Erythroblast (primary cell): ENCODE results near the gene CDCA5.
"Not testable (repeated sequence)": the region's sequence is repeated elsewhere in the genome, so short reads cannot be mapped to it uniquely, and the experiment has no call there.

Experiments
- DNase-seq, 2 experiments: peaks; one replicate each; lab custom pipeline; 2025; lab: John Stamatoyannopoulos, UW
- GATA1 ChIP-seq: IDR thresholded peaks from 2 replicates; pipeline ENCODE4 v1.6.1; 2011; ENCODE audit warnings: low read depth, mild to moderate bottlenecking, control low read depth, low read length, moderate library complexity
- POLR2A ChIP-seq: IDR thresholded peaks from 2 replicates; pipeline ENCODE4 v1.6.1; 2011; ENCODE audit warnings: mild to moderate bottlenecking, low read length

Gene CDCA5

GRCh38 chr11:65125197-65126056 lies 41.6 kb upstream of the CDCA5 start:
- no peak for DNase-seq
- no peak for TF ChIP-seq POLR2A
- TF ChIP-seq GATA1: no peak

GRCh38 chr11:65124480-65125196 lies 40.8 kb upstream of the CDCA5 start:
- TF ChIP-seq GATA1 (no peak), POLR2A (no peak)
- no peak for DNase-seq

GRCh38 chr11:65121865-65122696 lies 38.2 kb upstream of the CDCA5 start, which contains the start of the genes FAU and MRPL49:
FAU (minus strand) TSS chr11:65122134; CDS start chr11:65121813, 321 bp downstream.
MRPL49 (plus strand) TSS chr11:65122321; CDS start chr11:65122347, 26 bp downstream.
- TF ChIP-seq POLR2A (peak; percentile 99), GATA1 (no peak)
- DNase-seq: peak; percentile 99

- no peak for TF ChIP-seq POLR2A
- no peak for TF ChIP-seq GATA1
- DNase-seq: peak; percentile 84 to 88
Measured at GRCh38 chr11:65121447-65121864, 37.6 kb upstream of the CDCA5 start.

GRCh38 chr11:65120831-65121230 lies 37.0 kb upstream of the CDCA5 start:
- TF ChIP-seq POLR2A (no peak), GATA1 (no peak)
- no peak for DNase-seq

- no peak for DNase-seq
- TF ChIP-seq POLR2A (no peak), GATA1 (no peak)
Measured at GRCh38 chr11:65119670-65119995, 35.8 kb upstream of the CDCA5 start.

- DNase-seq: not testable (repeated sequence)
Measured at GRCh38 chr11:65118891-65119669, 35.2 kb upstream of the CDCA5 start.

GRCh38 chr11:65118097-65118837 lies 34.4 kb upstream of the CDCA5 start:
- no peak for DNase-seq
- no peak for TF ChIP-seq POLR2A

GRCh38 chr11:65117206-65118096 lies 33.6 kb upstream of the CDCA5 start, which contains the start of gene ZNHIT2:
ZNHIT2 (minus strand) TSS chr11:65117701; CDS start chr11:65117653, 48 bp downstream.
- TF ChIP-seq POLR2A (peak; percentile 92), GATA1 (no peak)
- DNase-seq: peak; percentile 99

GRCh38 chr11:65116370-65117205 lies 32.7 kb upstream of the CDCA5 start:
- TF ChIP-seq GATA1 (no peak), POLR2A (no peak)
- peak; percentile 63 to 65 for DNase-seq
